Activated CD8-positive, alpha-beta T cell treated with anti-CD3 and anti-CD28 coated beads for 36 hours (primary cell): ENCODE data around the gene GSE1. TPM values are rescaled to one million over a fixed set of nuclear protein-coding genes. Genes with fewer than 3 reads are reported as not detected.

Experiments
- ATAC-seq: fragments of 200-7000 bp; cut with Tn5 transposase; one replicate; pipeline ENCODE4 v1.10.0; 2021; ENCODE audit warnings: mild to moderate bottlenecking, moderate library complexity
- CTCF ChIA-PET: fragments of 350-600 bp; sonication (Branson Sonifier 250); formaldehyde crosslinking; loops from one replicate; lab custom pipeline; 2021; ENCODE audit warnings: antibody characterized with exemption; lab: Charles Lee
- POLR2A ChIA-PET: fragments of 350-600 bp; sonication (Branson Sonifier 250); formaldehyde crosslinking; loops from one replicate; lab custom pipeline; 2021; ENCODE audit warnings: antibody characterized with exemption; lab: Charles Lee
- DNase-seq: peaks from one replicate; pipeline ENCODE4 v3.0.0-alpha.2; 2020
- H3K27ac Mint-ChIP-seq: one replicate; pipeline ENCODE4 v1.8.0; 2021; ENCODE audit warnings: mild to moderate bottlenecking, mixed read lengths
- H3K27me3 Mint-ChIP-seq: one replicate; pipeline ENCODE4 v1.8.0; 2021; ENCODE audit warnings: mixed read lengths
- H3K36me3 Mint-ChIP-seq: one replicate; pipeline ENCODE4 v1.8.0; 2021; ENCODE audit warnings: low read depth, mixed read lengths
- H3K4me1 Mint-ChIP-seq: one replicate; pipeline ENCODE4 v1.8.0; 2021; ENCODE audit warnings: low read depth, mixed read lengths
- H3K4me3 Mint-ChIP-seq: one replicate; pipeline ENCODE4 v1.8.0; 2021; ENCODE audit warnings: mild to moderate bottlenecking, moderate library complexity, mixed read lengths
- H3K9me3 Mint-ChIP-seq: one replicate; pipeline ENCODE4 v1.8.0; 2021; ENCODE audit warnings: mixed read lengths
- CTCF ChIP-seq: fragments of 200-600 bp; IDR thresholded peaks from one replicate; pipeline ENCODE4 v1.8.0; 2022; ENCODE audit warnings: antibody characterized with exemption, mild to moderate bottlenecking
- intact Hi-C: fragments of 100-400 bp; cut with micrococcal nuclease; formaldehyde crosslinking; loops from one replicate; pipeline ENCODE4 v1.10.0; 2022
- total RNA-seq, 2 experiments: library from RNA; stranded (reverse); gene quantifications; one replicate each; pipeline ENCODE4 v1.2.3, GENCODE V29; 2021

Gene GSE1
- total RNA-seq, 2 experiments from 2014 or later: 33.6 to 34.5 TPM

GRCh38 chr16:85675251-85675874 lies 62.2 kb downstream of the GSE1 start:
- DNase-seq: no peak
- ChIA-PET POLR2A (interaction anchor here (1.7 kb wide), 1 partner anchor 9 kb away, joined by 6 read pairs; no protein-coding TSS in a partner anchor), CTCF (interaction anchor here (0.8 to 2.1 kb wide), 7 partner anchors 14 to 313 kb away, joined by 3 to 5 read pairs (median 3); partner anchors contain the start of gene GINS2)
- H3K9me3 Mint-ChIP-seq: no peaks in the 10 kb centered on the region
- peaks cover 6% of the 10 kb centered on the region for H3K4me1 Mint-ChIP-seq
- H3K36me3 Mint-ChIP-seq: peaks cover 39% of the 10 kb centered on the region
- intact Hi-C loops: no loop called here
- ATAC-seq: no peak
- H3K27ac Mint-ChIP-seq: peak overlapping the region; percentile 23
- no peaks in the 10 kb centered on the region for H3K27me3 Mint-ChIP-seq
- TF ChIP-seq CTCF: no peak
- H3K4me3 Mint-ChIP-seq: no peak overlapping the region

- H3K27me3 Mint-ChIP-seq: no peaks in the 10 kb centered on the region
- no peak for ATAC-seq
- DNase-seq: no peak
- H3K4me3 Mint-ChIP-seq: no peak overlapping the region
- intact Hi-C loops: no loop called here
- ChIA-PET CTCF (interaction anchor here (1.1 to 2.1 kb wide), 4 partner anchors 13 to 60 kb away, joined by 3 to 5 read pairs (median 4); partner anchors contain the start of gene GINS2), POLR2A (no interaction called here)
- H3K27ac Mint-ChIP-seq: no peak overlapping the region
- no peak for TF ChIP-seq CTCF
- peaks cover 6% of the 10 kb centered on the region for H3K4me1 Mint-ChIP-seq
- no peaks in the 10 kb centered on the region for H3K9me3 Mint-ChIP-seq
- H3K36me3 Mint-ChIP-seq: peaks cover 40% of the 10 kb centered on the region
Observed at GRCh38 chr16:85676466-85676865, 63.3 kb downstream of the GSE1 start.

DNA sequence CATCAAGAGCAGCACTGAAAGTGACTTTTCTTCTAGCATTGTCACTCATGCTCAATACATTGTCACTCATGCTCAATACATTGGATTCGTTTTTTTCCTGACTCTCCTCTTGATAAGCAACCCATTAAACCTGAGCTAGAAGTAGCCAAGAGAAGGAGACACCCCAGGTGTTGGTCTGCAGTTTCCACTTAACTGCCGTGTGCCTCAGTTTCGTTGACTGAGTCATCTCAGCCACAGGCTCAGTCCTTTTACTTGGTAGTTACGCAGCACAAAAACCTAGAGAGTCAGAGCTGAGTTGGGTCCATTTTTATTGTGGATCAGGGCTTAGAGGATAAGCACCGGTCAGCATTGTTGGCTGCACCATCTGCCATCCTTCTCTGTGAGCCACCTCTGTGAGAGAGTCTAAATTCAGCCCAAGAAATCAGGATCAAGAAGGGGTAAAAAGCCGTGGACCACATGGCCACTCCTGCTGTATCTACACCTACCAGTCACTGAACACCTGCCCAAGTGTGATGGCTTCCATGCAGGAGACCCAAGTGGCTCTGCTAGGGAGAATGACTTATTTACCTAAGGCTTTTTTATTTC lies 64.4 kb downstream of the GSE1 start:
- ATAC-seq (no peak), DNase-seq (no peak)
- Mint-ChIP-seq H3K27ac (peak overlapping the region; percentile 28), H3K4me1 (peaks cover 6% of the 10 kb centered on the region), H3K36me3 (peaks cover 34% of the 10 kb centered on the region), H3K9me3 (no peaks in the 10 kb centered on the region), H3K27me3 (no peaks in the 10 kb centered on the region), H3K4me3 (no peak overlapping the region)
- ChIA-PET POLR2A (no interaction called here), CTCF (interaction anchor here (1.0 to 1.4 kb wide), 3 partner anchors 10 to 41 kb away, joined by 3 read pairs; no protein-coding TSS in a partner anchor)
- no peak for TF ChIP-seq CTCF
- intact Hi-C loops: no loop called here

- Mint-ChIP-seq H3K4me1 (peaks cover 6% of the 10 kb centered on the region), H3K27ac (no peak overlapping the region), H3K36me3 (peaks cover 34% of the 10 kb centered on the region), H3K27me3 (no peaks in the 10 kb centered on the region), H3K9me3 (no peaks in the 10 kb centered on the region), H3K4me3 (no peak overlapping the region)
- DNase-seq: no peak
- no peak for ATAC-seq
- ChIA-PET CTCF (interaction anchor here (1.0 to 3.3 kb wide), 6 partner anchors 10 to 69 kb away, joined by 3 to 11 read pairs (median 3); no protein-coding TSS in a partner anchor), POLR2A (no interaction called here)
- intact Hi-C loops: no loop called here
- no peak for TF ChIP-seq CTCF
Observed at GRCh38 chr16:85678016-85678415, 64.9 kb downstream of the GSE1 start.

DNA sequence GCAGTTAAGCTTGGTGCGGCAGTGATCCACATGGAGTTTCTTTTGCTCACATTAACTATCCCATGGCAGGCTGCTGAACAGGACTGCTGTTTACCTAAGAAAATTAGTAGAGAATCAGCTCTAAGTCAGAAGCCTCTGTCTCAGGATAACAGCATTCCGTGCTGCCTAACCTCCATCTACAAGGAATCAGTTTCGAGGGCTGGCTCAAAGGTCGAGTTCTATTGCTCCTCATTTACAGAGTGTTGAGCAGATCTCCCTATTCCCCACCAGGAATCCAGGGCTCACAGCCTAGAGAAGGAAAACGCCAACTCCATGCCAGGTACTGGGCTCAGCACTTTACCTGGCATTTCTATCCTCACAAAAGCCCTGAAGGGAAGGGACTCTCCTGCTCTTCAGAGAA lies 65.7 kb downstream of the GSE1 start:
- Mint-ChIP-seq H3K4me3 (no peak overlapping the region), H3K4me1 (peaks cover 6% of the 10 kb centered on the region), H3K27me3 (no peaks in the 10 kb centered on the region), H3K9me3 (no peaks in the 10 kb centered on the region), H3K27ac (no peak overlapping the region), H3K36me3 (peaks cover 38% of the 10 kb centered on the region)
- ChIA-PET POLR2A (interaction anchor here (1.4 kb wide), 1 partner anchor 120 kb away, joined by 4 read pairs; no protein-coding TSS in a partner anchor), CTCF (interaction anchor here (1.1 to 3.3 kb wide), 3 partner anchors 39 to 69 kb away, joined by 3 to 11 read pairs (median 3); no protein-coding TSS in a partner anchor)
- intact Hi-C loops: no loop called here
- DNase-seq (no peak), ATAC-seq (no peak)
- TF ChIP-seq CTCF: no peak
